WTC11 (cell line): ENCODE data around the gene SNAP25. TPM values are rescaled to one million over a fixed set of nuclear protein-coding genes. Genes with fewer than 3 reads are reported as not detected.

Source experiments
- ATAC-seq: fragments of 200-7000 bp; cut with Tn5 transposase; 2 replicates; pipeline ENCODE4 v1.10.0; 2021; ENCODE audit warnings: mild to moderate bottlenecking, moderate library complexity
- CTCF ChIA-PET: fragments of 300-600 bp; sonication (Branson Sonifier 250); formaldehyde crosslinking; loops from one replicate; lab custom pipeline; 2021; ENCODE audit warnings: antibody characterized with exemption; lab: Charles Lee
- POLR2A ChIA-PET: fragments of 350-600 bp; sonication (Branson Sonifier 250); formaldehyde crosslinking; loops from one replicate; lab custom pipeline; 2021; ENCODE audit warnings: antibody characterized with exemption; lab: Charles Lee
- DNase-seq: peaks from one replicate; pipeline ENCODE4 v3.0.0; 2021; ENCODE audit warnings: low spot score
- H3K27ac Mint-ChIP-seq: 2 replicates; pipeline ENCODE4 v1.8.0; 2021; ENCODE audit warnings: mixed read lengths
- H3K27me3 Mint-ChIP-seq: 2 replicates; pipeline ENCODE4 v1.8.0; 2021; ENCODE audit warnings: low read depth, mild to moderate bottlenecking, moderate library complexity, mixed read lengths
- H3K36me3 Mint-ChIP-seq: 2 replicates; pipeline ENCODE4 v1.8.0; 2021; ENCODE audit warnings: mixed read lengths
- H3K4me1 Mint-ChIP-seq: 2 replicates; pipeline ENCODE4 v1.8.0; 2022; ENCODE audit warnings: mixed read lengths
- H3K4me3 Mint-ChIP-seq: 2 replicates; pipeline ENCODE4 v1.8.0; 2021; ENCODE audit warnings: mild to moderate bottlenecking, moderate library complexity, mixed read lengths
- H3K9me3 Mint-ChIP-seq: 2 replicates; pipeline ENCODE4 v1.8.0; 2021; ENCODE audit warnings: mixed read lengths
- AFF4 ChIP-seq: sonication (generic); formaldehyde crosslinking; IDR thresholded peaks from 2 replicates; pipeline ENCODE4 v1.8.1; 2023; ENCODE audit warnings: mild to moderate bottlenecking, missing genetic modification reagents, borderline replicate concordance
- ATF3 ChIP-seq: sonication (generic); formaldehyde crosslinking; conservative IDR thresholded peaks from 2 replicates; pipeline ENCODE4 v1.8.1; 2022; ENCODE audit warnings: mild to moderate bottlenecking, missing genetic modification reagents
- ATF6 ChIP-seq: sonication (generic); formaldehyde crosslinking; IDR thresholded peaks from 2 replicates; pipeline ENCODE4 v1.8.1; 2023; ENCODE audit warnings: mild to moderate bottlenecking, missing genetic modification reagents
- ELF4 ChIP-seq: sonication (generic); formaldehyde crosslinking; IDR thresholded peaks from 2 replicates; pipeline ENCODE4 v1.8.1; 2022; ENCODE audit warnings: low read depth, mild to moderate bottlenecking, moderate library complexity, missing genetic modification reagents
- EMX1 ChIP-seq: fragments of 250-450 bp; sonication (Bioruptor Pico); IDR thresholded peaks from 2 replicates; pipeline ENCODE4 v1.8.0; 2021; ENCODE audit warnings: mild to moderate bottlenecking
- NFATC4 ChIP-seq: fragments of 250-450 bp; sonication (Bioruptor Pico); IDR thresholded peaks from 2 replicates; pipeline ENCODE4 v1.9.0; 2021; ENCODE audit warnings: mild to moderate bottlenecking
- NR3C1 ChIP-seq: sonication (generic); formaldehyde crosslinking; conservative IDR thresholded peaks from 2 replicates; pipeline ENCODE4 v1.8.1; 2023; ENCODE audit warnings: low read depth, mild to moderate bottlenecking, missing genetic modification reagents
- PRDM15 ChIP-seq: sonication (generic); formaldehyde crosslinking; IDR thresholded peaks from 2 replicates; pipeline ENCODE4 v1.8.0; 2022; ENCODE audit warnings: missing genetic modification reagents
- PRRX2 ChIP-seq: fragments of 250-450 bp; sonication (Bioruptor Pico); IDR thresholded peaks from 2 replicates; pipeline ENCODE4 v1.8.0; 2021; ENCODE audit warnings: mild to moderate bottlenecking
- RELA ChIP-seq: sonication (generic); formaldehyde crosslinking; IDR thresholded peaks from 2 replicates; pipeline ENCODE4 v1.8.1; 2022; ENCODE audit warnings: missing genetic modification reagents, mild to moderate bottlenecking, borderline replicate concordance
- TP53 ChIP-seq: sonication (generic); formaldehyde crosslinking; IDR thresholded peaks from 2 replicates; pipeline ENCODE4 v1.8.1; 2023; ENCODE audit warnings: mild to moderate bottlenecking, missing genetic modification reagents
- ZMAT4 ChIP-seq: fragments of 250-450 bp; sonication (Bioruptor Pico); IDR thresholded peaks from 2 replicates; pipeline ENCODE4 v1.9.0; 2021; ENCODE audit warnings: mild to moderate bottlenecking
- ZNF281 ChIP-seq: sonication (generic); formaldehyde crosslinking; IDR thresholded peaks from 2 replicates; pipeline ENCODE4 v1.8.0; 2023; ENCODE audit warnings: mild to moderate bottlenecking, missing genetic modification reagents
- ZNF317 ChIP-seq: sonication (generic); formaldehyde crosslinking; IDR thresholded peaks from 2 replicates; pipeline ENCODE4 v1.8.1; 2023; ENCODE audit warnings: low read depth, mild to moderate bottlenecking, moderate library complexity, missing genetic modification reagents, borderline replicate concordance
- ZNF512 ChIP-seq: sonication (generic); formaldehyde crosslinking; IDR thresholded peaks from 2 replicates; pipeline ENCODE4 v1.8.1; 2022; ENCODE audit warnings: missing genetic modification reagents, borderline replicate concordance
- ZSCAN18 ChIP-seq: fragments of 250-450 bp; sonication (Bioruptor Pico); IDR thresholded peaks from 2 replicates; pipeline ENCODE4 v2.1.2; 2022; ENCODE audit warnings: mild to moderate bottlenecking, moderate library complexity
- total RNA-seq: library from RNA; stranded (reverse); gene quantifications from 3 replicates; pipeline ENCODE4 v1.2.3, GENCODE V29; 2021

SNAP25 gene
- total RNA-seq, 1 experiment from 2014 or later: 0.72 TPM

GRCh38 chr20:10249048-10249770 lies 30.6 kb downstream of the SNAP25 start (continued):
- TF ChIP-seq ATF3 (CRISPR knock-in tag): no peak
- no peak for TF ChIP-seq ZNF317 (CRISPR knock-in tag)
- TF ChIP-seq ZSCAN18: no peak
- TF ChIP-seq ZNF512: no peak

GRCh38 chr20:10249822-10250221 lies 31.2 kb downstream of the SNAP25 start:
- Mint-ChIP-seq H3K27me3 (no peaks in the 10 kb centered on the region), H3K4me1 (peaks cover 35% of the 10 kb centered on the region), H3K9me3 (no peaks in the 10 kb centered on the region), H3K4me3 (no peak overlapping the region)
- DNase-seq (no peak), ATAC-seq (peak; percentile 57)
- POLR2A ChIA-PET: no interaction called here
- CTCF ChIA-PET: interaction anchor here (0.6 to 1.6 kb wide), 4 partner anchors 24 to 782 kb away, joined by 3 to 5 read pairs (median 4); no protein-coding TSS in a partner anchor
- TF ChIP-seq ELF4 (CRISPR knock-in tag) (no peak), AFF4 (no peak), PRRX2 (CRISPR knock-in tag) (no peak), TP53 (CRISPR knock-in tag) (no peak), EMX1 (CRISPR knock-in tag) (no peak), NR3C1 (CRISPR knock-in tag) (no peak), ZNF281 (CRISPR knock-in tag) (no peak), NFATC4 (CRISPR knock-in tag) (no peak), RELA (CRISPR knock-in tag) (no peak), ZMAT4 (CRISPR knock-in tag) (no peak), PRDM15 (CRISPR knock-in tag) (no peak), ATF6 (CRISPR knock-in tag) (no peak)
- TF ChIP-seq, all 79 proteins: peak for 0
- Mint-ChIP-seq H3K27ac (no peak overlapping the region), H3K36me3 (no peaks in the 10 kb centered on the region)
